Stimulated activated memory B cell treated with anti-CD40 and anti-IgM and Interleukin-4, amounts not matched to agents 10 μg/mL and 1 μg/mL and 100 μg/mL, for 72 hours (primary cell): ENCODE data around the gene EMILIN2.
"Not testable (repeated sequence)": the region's sequence is repeated elsewhere in the genome, so short reads cannot be mapped to it uniquely, and the experiment has no call there.

Experiments used
- ATAC-seq: fragments of 150-1000 bp; cut with Tn5 transposase; 2 replicates; pipeline ENCODE4 v1.10.0; 2021
- H3K27ac Mint-ChIP-seq: one replicate; pipeline ENCODE4 v1.8.0; 2022; ENCODE audit warnings: mild to moderate bottlenecking, mixed read lengths
- H3K27me3 Mint-ChIP-seq: one replicate; pipeline ENCODE4 v1.8.0; 2022; ENCODE audit warnings: mixed read lengths
- H3K36me3 Mint-ChIP-seq: one replicate; pipeline ENCODE4 v1.8.0; 2022; ENCODE audit warnings: mixed read lengths
- H3K4me1 Mint-ChIP-seq: one replicate; pipeline ENCODE4 v1.8.0; 2022; ENCODE audit warnings: mixed read lengths
- H3K4me3 Mint-ChIP-seq: one replicate; pipeline ENCODE4 v1.8.0; 2022; ENCODE audit warnings: mild to moderate bottlenecking, moderate library complexity, mixed read lengths
- H3K9me3 Mint-ChIP-seq: one replicate; pipeline ENCODE4 v1.8.0; 2022; ENCODE audit warnings: mixed read lengths

The EMILIN2 gene

GRCh38 chr18:2853926-2854664 is 7.3 kb downstream of the EMILIN2 start:
- H3K36me3 Mint-ChIP-seq = peaks cover 66% of the 10 kb centered on the region
- no peaks in the 10 kb centered on the region for H3K9me3 Mint-ChIP-seq
- no peak for ATAC-seq
- H3K4me1 Mint-ChIP-seq = peaks cover 10% of the 10 kb centered on the region
- H3K27me3 Mint-ChIP-seq = peaks cover 14% of the 10 kb centered on the region
- no peak overlapping the region for H3K27ac Mint-ChIP-seq
- no peak overlapping the region for H3K4me3 Mint-ChIP-seq

- peaks cover 10% of the 10 kb centered on the region for H3K4me1 Mint-ChIP-seq
- H3K4me3 Mint-ChIP-seq = no peak overlapping the region
- H3K36me3 Mint-ChIP-seq = peaks cover 72% of the 10 kb centered on the region
- H3K9me3 Mint-ChIP-seq = peaks cover 3% of the 10 kb centered on the region
- no peak overlapping the region for H3K27ac Mint-ChIP-seq
- no peak for ATAC-seq
- peaks cover 14% of the 10 kb centered on the region for H3K27me3 Mint-ChIP-seq
These were observed 8.1 kb downstream of the EMILIN2 start for GRCh38 chr18:2854875-2855274.

- Mint-ChIP-seq H3K4me1 (peaks cover 5% of the 10 kb centered on the region), H3K9me3 (peaks cover 5% of the 10 kb centered on the region), H3K27me3 (peaks cover 9% of the 10 kb centered on the region), H3K27ac (no peak overlapping the region), H3K4me3 (no peak overlapping the region), H3K36me3 (peaks cover 66% of the 10 kb centered on the region)
- no peak for ATAC-seq
These were observed 8.9 kb downstream of the EMILIN2 start for GRCh38 chr18:2855560-2856350.

- H3K4me3 Mint-ChIP-seq = no peak overlapping the region
- H3K27ac Mint-ChIP-seq = no peak overlapping the region
- no peaks in the 10 kb centered on the region for H3K4me1 Mint-ChIP-seq
- ATAC-seq = no peak
- H3K36me3 Mint-ChIP-seq = peaks cover 60% of the 10 kb centered on the region
- peaks cover 5% of the 10 kb centered on the region for H3K9me3 Mint-ChIP-seq
- no peaks in the 10 kb centered on the region for H3K27me3 Mint-ChIP-seq
These were observed 9.9 kb downstream of the EMILIN2 start for GRCh38 chr18:2856547-2857170.

GRCh38 chr18:2857491-2858131 is 10.8 kb downstream of the EMILIN2 start:
- H3K4me1 Mint-ChIP-seq = no peaks in the 10 kb centered on the region
- H3K4me3 Mint-ChIP-seq = no peak overlapping the region
- peaks cover 53% of the 10 kb centered on the region for H3K36me3 Mint-ChIP-seq
- H3K27me3 Mint-ChIP-seq = no peaks in the 10 kb centered on the region
- no peak overlapping the region for H3K27ac Mint-ChIP-seq
- peaks cover 5% of the 10 kb centered on the region for H3K9me3 Mint-ChIP-seq
- ATAC-seq = no peak

- not testable (repeated sequence) for H3K4me1 Mint-ChIP-seq
- peaks cover 50% of the 10 kb centered on the region for H3K36me3 Mint-ChIP-seq
These were observed 13.6 kb downstream of the EMILIN2 start for GRCh38 chr18:2860397-2860796.

GRCh38 chr18:2863997-2864396 is 17.2 kb downstream of the EMILIN2 start:
- not testable (repeated sequence) for H3K4me3 Mint-ChIP-seq, ATAC-seq, H3K27ac Mint-ChIP-seq, H3K27me3 Mint-ChIP-seq
- peaks cover 10% of the 10 kb centered on the region for H3K9me3 Mint-ChIP-seq
- H3K4me1 Mint-ChIP-seq = peaks cover 15% of the 10 kb centered on the region
- H3K36me3 Mint-ChIP-seq = peaks cover 45% of the 10 kb centered on the region

More at GRCh38 chr18:2860397-2860796, 13.6 kb downstream of the EMILIN2 start:
- ATAC-seq, H3K27me3 Mint-ChIP-seq, H3K27ac Mint-ChIP-seq, H3K9me3 Mint-ChIP-seq, H3K4me3 Mint-ChIP-seq: not testable (repeated sequence)

- not testable (repeated sequence) for H3K4me3 Mint-ChIP-seq, H3K9me3 Mint-ChIP-seq, ATAC-seq, H3K27ac Mint-ChIP-seq, H3K27me3 Mint-ChIP-seq
- peaks cover 15% of the 10 kb centered on the region for H3K4me1 Mint-ChIP-seq
- peaks cover 53% of the 10 kb centered on the region for H3K36me3 Mint-ChIP-seq
These were observed 19.7 kb downstream of the EMILIN2 start for GRCh38 chr18:2866465-2866864.

GRCh38 chr18:2869207-2869606 is 22.4 kb downstream of the EMILIN2 start:
- no peak overlapping the region for H3K27ac Mint-ChIP-seq
- H3K27me3 Mint-ChIP-seq = no peaks in the 10 kb centered on the region
- H3K4me3 Mint-ChIP-seq = no peak overlapping the region
- peaks cover 15% of the 10 kb centered on the region for H3K4me1 Mint-ChIP-seq
- H3K36me3 Mint-ChIP-seq = peaks cover 50% of the 10 kb centered on the region
- ATAC-seq = no peak
- H3K9me3 Mint-ChIP-seq = peaks cover 5% of the 10 kb centered on the region

GRCh38 chr18:2871111-2871720 is 24.4 kb downstream of the EMILIN2 start:
- Mint-ChIP-seq H3K4me3 (no peak overlapping the region), H3K9me3 (peaks cover 1% of the 10 kb centered on the region), H3K4me1 (peaks cover 6% of the 10 kb centered on the region), H3K27me3 (no peaks in the 10 kb centered on the region), H3K27ac (no peak overlapping the region), H3K36me3 (peaks cover 35% of the 10 kb centered on the region)
- ATAC-seq = no peak

GRCh38 chr18:2872095-2872494 is 25.3 kb downstream of the EMILIN2 start:
- ATAC-seq = no peak
- no peak overlapping the region for H3K27ac Mint-ChIP-seq

GRCh38 chr18:2874765-2875164 is 28.0 kb downstream of the EMILIN2 start:
- H3K4me3 Mint-ChIP-seq = no peak overlapping the region
- H3K36me3 Mint-ChIP-seq = peaks cover 27% of the 10 kb centered on the region
- ATAC-seq = no peak
- no peaks in the 10 kb centered on the region for H3K9me3 Mint-ChIP-seq
- H3K27me3 Mint-ChIP-seq = no peaks in the 10 kb centered on the region
- no peaks in the 10 kb centered on the region for H3K4me1 Mint-ChIP-seq
- H3K27ac Mint-ChIP-seq = no peak overlapping the region

More at GRCh38 chr18:2872095-2872494, 25.3 kb downstream of the EMILIN2 start:
- no peak overlapping the region for H3K4me3 Mint-ChIP-seq
- peaks cover 28% of the 10 kb centered on the region for H3K36me3 Mint-ChIP-seq
- H3K9me3 Mint-ChIP-seq = no peaks in the 10 kb centered on the region
- no peaks in the 10 kb centered on the region for H3K4me1 Mint-ChIP-seq
- no peaks in the 10 kb centered on the region for H3K27me3 Mint-ChIP-seq

GRCh38 chr18:2878656-2879330 is 32.0 kb downstream of the EMILIN2 start:
- no peak overlapping the region for H3K4me3 Mint-ChIP-seq
- no peaks in the 10 kb centered on the region for H3K9me3 Mint-ChIP-seq
- no peak for ATAC-seq
- peaks cover 16% of the 10 kb centered on the region for H3K36me3 Mint-ChIP-seq
- no peaks in the 10 kb centered on the region for H3K27me3 Mint-ChIP-seq
- H3K4me1 Mint-ChIP-seq = peaks cover 21% of the 10 kb centered on the region
- H3K27ac Mint-ChIP-seq = no peak overlapping the region

- Mint-ChIP-seq H3K36me3 (peaks cover 13% of the 10 kb centered on the region), H3K9me3 (no peaks in the 10 kb centered on the region), H3K4me1 (peaks cover 22% of the 10 kb centered on the region), H3K27ac (no peak overlapping the region), H3K4me3 (no peak overlapping the region), H3K27me3 (no peaks in the 10 kb centered on the region)
- ATAC-seq = no peak
These were observed 33.1 kb downstream of the EMILIN2 start for GRCh38 chr18:2879889-2880288.
